Cerebellar nuclear complex (tissue), 1 donor: ENCODE measurements around the gene TSHZ2.

Experiments used
- DNase-seq, 2 experiments: peaks; one replicate each; lab custom pipeline; 2025; lab: John Stamatoyannopoulos, UW

TSHZ2 gene

GRCh38 chr20:53027089-53027488, 54.9 kb downstream of the TSHZ2 start:
- no peak for DNase-seq

GRCh38 chr20:53028337-53029007, 56.3 kb downstream of the TSHZ2 start:
- no peak for DNase-seq

GRCh38 chr20:53030061-53030460, 57.9 kb downstream of the TSHZ2 start:
- no peak for DNase-seq

GRCh38 chr20:53032046-53032445, 59.9 kb downstream of the TSHZ2 start:
- no peak for DNase-seq

DNA sequence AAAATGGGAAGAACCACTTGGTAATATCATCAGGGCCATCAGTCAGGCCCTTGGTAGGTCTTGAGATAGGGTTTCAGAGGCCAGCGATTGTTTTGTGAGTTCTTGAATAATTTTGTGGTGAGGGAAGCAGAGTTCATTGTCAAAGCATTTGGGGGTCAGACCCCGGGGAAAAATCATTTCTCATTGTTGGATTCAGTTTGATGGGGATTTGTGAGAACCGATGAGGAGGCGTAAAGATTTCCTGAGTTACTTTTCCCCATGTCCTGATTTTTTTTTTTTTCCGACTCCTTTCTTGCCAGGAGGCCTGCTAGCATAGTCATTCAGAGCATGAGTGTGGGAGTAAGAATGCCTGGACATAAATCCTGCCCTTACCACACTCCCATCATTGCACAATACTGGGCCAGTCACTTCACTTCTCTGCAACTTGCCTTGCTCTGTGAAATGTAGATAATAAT, 60.3 kb downstream of the TSHZ2 start:
- no peak for DNase-seq

DNA sequence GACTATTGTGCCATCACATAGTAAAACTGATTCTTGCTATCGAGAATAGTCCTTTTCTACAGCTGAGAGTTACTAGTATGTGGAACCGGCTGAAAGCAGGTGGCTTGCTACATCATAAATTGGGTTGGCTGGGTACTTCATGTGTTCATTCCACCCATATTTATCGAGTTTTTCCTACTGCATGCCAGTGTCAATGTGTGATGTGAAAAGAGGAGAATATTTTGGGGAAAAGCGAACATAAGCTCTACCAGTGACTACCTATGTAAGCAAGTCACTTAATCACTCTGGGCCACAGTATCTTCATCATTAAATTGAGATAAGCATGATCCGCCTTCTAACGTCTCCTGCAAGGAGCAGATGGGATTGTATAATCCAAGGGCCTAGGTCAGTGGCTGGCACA, 61.0 kb downstream of the TSHZ2 start:
- DNase-seq: no peak

- DNase-seq: no peak
These were observed 62.7 kb downstream of the TSHZ2 start for GRCh38 chr20:53034899-53035298.

DNA sequence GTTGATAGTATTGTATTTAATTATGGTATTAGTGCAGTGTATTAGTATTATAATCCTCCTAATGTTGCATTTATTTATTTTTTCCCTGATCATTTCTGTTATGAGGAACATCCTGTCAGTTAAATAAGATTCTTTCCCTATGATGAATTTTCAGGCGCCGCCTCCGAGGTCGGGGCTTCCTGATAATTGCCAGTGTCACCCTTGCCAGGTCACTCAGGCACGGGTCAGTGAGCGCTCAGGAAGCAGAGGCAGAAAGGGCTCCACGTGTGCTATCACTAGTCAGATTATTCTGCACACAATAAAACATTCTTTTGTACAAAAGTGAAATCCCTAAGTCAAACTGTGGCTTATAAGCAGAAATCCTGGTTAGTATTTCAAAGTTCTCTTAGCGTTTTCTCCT, 64.8 kb downstream of the TSHZ2 start:
- DNase-seq: no peak

DNA sequence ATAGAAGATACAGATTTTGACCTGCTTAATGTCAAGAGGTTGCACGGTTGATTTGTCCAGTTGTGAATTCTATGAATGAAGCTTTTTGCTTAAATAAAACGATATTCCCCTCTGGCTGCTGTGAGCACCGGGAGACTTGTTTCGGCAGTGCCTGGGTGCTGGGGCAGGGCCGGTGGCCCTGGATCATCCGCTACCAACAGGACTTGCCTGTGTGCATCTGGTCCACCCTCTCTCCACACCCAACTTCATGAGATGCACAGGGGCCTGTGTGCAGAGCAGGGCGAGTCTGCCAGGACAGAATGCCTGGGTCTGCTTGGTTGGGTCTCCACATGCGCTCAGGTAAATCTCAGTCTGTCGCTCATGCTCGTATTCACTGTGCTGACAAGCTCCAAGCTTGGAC, 65.5 kb downstream of the TSHZ2 start:
- DNase-seq: no peak

DNA sequence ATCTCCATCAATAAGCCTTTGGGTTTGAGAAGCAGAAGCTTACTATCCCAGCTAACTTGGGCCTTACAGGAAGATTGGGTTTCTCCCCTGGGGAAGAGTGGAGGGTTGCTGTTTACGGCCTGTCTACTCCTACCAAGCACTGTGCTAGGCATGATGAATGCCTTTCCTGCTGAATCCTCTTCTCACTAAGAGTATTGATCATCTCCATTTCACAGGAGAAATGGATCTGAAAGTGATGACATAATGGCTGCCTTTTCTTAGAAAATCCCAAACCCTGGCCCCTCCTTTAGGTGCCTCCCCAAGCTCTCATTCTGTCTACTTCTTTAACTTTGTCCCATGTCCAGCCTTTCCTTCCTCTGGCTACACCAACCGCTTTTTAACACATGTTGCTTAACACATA, 66.1 kb downstream of the TSHZ2 start:
- DNase-seq: no peak

DNA sequence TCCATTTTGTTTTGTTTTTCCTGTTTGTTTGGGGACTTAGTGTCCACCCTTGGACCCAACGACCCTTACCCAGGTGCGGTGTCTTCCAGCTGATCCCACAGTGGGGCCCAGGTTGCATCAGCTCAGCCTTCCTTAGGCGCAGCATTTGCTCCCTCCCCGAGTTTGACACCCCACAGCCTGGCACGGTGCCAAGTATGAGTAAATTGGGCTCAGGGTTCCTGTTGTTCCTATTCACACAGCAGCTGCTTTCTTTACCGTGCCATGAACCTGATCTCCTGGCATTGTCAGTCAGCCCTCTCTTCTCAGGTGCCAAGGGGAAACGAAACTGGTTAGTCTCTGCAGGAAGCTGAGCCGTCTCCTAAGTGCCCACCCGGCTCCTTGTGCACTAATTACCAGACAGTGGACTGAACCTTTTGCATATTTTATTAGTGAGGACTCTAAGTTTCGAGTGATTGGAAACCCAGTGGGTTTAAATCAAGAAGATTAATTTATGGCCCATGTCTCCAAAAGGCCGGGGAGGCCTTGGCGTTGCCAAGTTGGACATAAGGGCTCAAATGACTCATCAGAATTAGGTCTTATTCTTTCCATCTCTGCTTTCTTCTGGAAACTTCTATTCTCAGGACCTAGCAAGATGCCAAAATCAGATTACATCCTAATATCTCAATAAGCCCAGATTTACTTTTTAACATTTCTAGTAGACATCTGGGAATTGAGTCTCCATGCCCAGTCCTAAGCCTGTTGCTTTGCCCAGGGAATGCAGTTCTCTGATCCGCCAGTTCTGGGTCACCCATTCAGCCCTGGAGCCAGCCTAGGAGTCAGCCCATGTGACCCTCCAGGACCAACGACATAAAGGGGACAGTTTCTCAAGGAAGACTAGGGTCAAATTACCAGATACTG, 68.8 kb downstream of the TSHZ2 start:
- DNase-seq: no peak

DNA sequence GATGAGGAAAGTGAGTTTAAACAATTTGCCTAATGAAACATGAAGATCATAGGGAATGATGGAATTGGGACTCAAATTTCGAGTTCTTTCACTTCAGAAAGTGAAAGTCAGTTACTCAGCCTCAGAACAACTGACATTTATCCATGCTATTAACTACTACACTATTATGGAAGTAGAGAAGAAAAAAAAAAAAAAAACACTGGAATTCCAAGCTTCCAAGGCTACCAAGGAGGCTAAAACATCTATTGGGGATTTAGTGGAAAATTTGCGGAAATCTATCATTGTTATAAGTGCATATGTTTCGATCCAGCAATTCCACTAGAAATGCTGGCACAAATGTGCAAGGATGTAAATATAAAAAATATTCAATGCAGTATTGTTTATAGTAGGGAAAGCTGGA, 70.4 kb downstream of the TSHZ2 start:
- no peak for DNase-seq

DNA sequence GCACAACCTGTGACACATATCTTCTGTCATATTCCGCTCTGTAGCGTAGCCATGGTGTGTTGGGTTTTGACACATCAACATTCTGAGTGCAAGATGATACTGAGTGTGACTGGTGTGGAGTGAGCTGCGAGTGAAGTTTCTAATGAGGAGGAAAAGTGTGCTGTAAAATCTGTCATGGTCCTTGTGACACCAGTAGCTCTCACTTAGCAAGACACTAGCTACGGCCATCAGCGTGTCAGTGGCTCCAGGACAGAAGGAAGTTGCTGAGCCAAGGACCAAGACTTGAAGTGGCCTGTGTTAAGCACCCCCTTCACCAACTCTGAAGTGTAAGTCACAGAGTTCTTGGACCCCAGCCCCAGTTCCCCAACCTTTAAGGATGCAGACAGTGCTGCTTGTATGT, 72.1 kb downstream of the TSHZ2 start:
- DNase-seq: no peak

DNA sequence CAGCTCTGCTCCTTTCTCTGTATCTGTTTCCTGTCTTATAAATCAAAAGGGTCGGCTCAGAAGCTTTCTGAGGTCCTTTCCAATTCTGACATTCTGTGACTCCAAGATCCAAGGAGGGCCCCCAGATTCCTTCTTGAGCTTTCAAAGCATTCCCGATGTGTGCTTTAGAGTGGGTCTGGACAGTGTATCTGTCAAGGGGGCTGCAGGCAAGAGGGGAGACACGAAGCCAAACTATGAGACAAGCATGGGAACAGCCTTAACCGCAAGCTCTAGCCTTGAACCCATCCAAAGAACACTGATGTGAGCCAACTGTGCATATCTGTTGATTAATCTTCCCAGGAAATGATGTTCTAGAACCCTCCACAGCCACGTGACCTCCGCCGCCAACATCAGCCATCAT, 73.8 kb downstream of the TSHZ2 start:
- no peak for DNase-seq

- no peak for DNase-seq
These were observed 75.0 kb downstream of the TSHZ2 start for GRCh38 chr20:53047203-53047602.

DNA sequence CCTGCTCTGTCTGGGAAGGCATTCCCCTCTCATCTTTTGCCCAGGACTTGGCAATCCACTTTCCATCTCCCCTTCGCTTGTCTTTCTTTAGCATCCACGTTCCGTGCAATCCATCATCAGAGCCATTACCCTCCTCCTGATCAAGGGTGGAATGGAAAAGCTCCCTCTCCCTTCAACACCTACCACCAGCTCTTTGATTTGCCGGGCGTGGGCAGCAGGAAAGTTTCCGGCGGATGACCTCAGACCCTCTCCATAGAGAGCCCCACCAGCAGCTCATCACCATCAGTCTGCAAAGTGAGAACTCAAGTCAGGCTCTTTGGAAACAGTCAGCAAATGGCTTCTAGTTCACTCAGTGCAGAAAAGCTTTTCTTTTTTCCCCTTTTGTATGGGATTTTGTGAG, 76.2 kb downstream of the TSHZ2 start:
- DNase-seq: no peak

- DNase-seq: no peak
These were observed 78.2 kb downstream of the TSHZ2 start for GRCh38 chr20:53050338-53050737.

- DNase-seq: no peak
These were observed 80.2 kb downstream of the TSHZ2 start for GRCh38 chr20:53052380-53052779.

DNA sequence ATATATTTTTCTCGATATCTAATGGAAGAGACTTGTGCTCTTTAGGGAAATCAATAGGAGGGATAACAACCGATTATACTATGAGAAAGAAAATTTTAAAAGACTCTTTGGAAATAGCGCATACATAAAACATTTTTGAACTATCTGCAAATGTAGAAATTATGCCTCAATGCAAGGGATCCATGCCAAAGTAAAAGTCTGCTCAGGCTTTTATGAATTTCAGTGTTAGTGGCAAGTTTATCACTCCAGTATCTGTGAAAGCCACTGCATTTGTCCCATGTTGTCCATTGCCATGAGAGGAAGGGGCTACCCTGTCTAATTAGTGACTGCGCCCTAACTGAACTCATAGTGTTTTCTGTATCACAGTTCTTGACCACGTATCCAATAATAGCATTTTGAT, 81.4 kb downstream of the TSHZ2 start:
- DNase-seq: no peak

GRCh38 chr20:53055367-53056067, 83.4 kb downstream of the TSHZ2 start:
- DNase-seq: no peak

- no peak for DNase-seq
These were observed 85.4 kb downstream of the TSHZ2 start for GRCh38 chr20:53057579-53057978.

GRCh38 chr20:53059848-53060247, 87.7 kb downstream of the TSHZ2 start:
- no peak for DNase-seq
